Astrocyte of the spinal cord (primary cell): ENCODE results near the gene GNAI3.

Experiments
- DNase-seq: peaks from one replicate; pipeline ENCODE4 v3.0.0; 2011; ENCODE audit warnings: low read depth, low spot score
- H3K4me3 ChIP-seq: 2 replicates; pipeline ENCODE4 v1.5.1; 2011; ENCODE audit warnings: low read depth, mild to moderate bottlenecking, low read length, moderate library complexity
- CTCF ChIP-seq: IDR thresholded peaks from 2 replicates; pipeline ENCODE4 v1.5.1; 2012; ENCODE audit warnings: low read depth, mild to moderate bottlenecking, low read length, inconsistent platforms
- in situ Hi-C: cut with HindIII; loops from 2 replicates; pipeline ENCODE4 v1.10.0; 2017; ENCODE audit warnings: low sequenced_read_pairs

Gene GNAI3

GRCh38 chr1:109548321-109549267, at the start of gene GNAI3:
TSS of gene GNAI3 (plus strand) at chr1:109548615. CDS start at chr1:109548721, 106 bp downstream.
- DNase-seq: peak; percentile 96
- peak within 1 kb of the TSS; percentile 79 for H3K4me3 ChIP-seq
- TF ChIP-seq CTCF: no peak
- in situ Hi-C loops: no loop called here

- no peak overlapping the region for H3K4me3 ChIP-seq
- DNase-seq: no peak
- in situ Hi-C loops: no loop called here
- no peak for TF ChIP-seq CTCF
Measured at GRCh38 chr1:109499081-109499480, 49.3 kb upstream of the GNAI3 start.

GRCh38 chr1:109499661-109500536, 48.5 kb upstream of the GNAI3 start:
- DNase-seq: peak; percentile 52
- in situ Hi-C loops: no loop called here
- peak; percentile 55 for TF ChIP-seq CTCF
- H3K4me3 ChIP-seq: no peak overlapping the region

- H3K4me3 ChIP-seq: no peak overlapping the region
- TF ChIP-seq CTCF: no peak
- in situ Hi-C loops: no loop called here
- DNase-seq: peak; percentile 43
Measured at GRCh38 chr1:109500941-109501381, 47.5 kb upstream of the GNAI3 start.

- H3K4me3 ChIP-seq: no peak overlapping the region
- in situ Hi-C loops: no loop called here
- DNase-seq: no peak
- TF ChIP-seq CTCF: no peak
Measured at GRCh38 chr1:109501644-109502363, 46.6 kb upstream of the GNAI3 start.

- no peak overlapping the region for H3K4me3 ChIP-seq
- no peak for TF ChIP-seq CTCF
- no peak for DNase-seq
- in situ Hi-C loops: no loop called here
Measured at GRCh38 chr1:109502364-109502851, 46.0 kb upstream of the GNAI3 start.
